Inferior parietal cortex (tissue), 1 donor: ENCODE measurements around the gene PRKCB.
"Not testable (repeated sequence)": the region's sequence is repeated elsewhere in the genome, so short reads cannot be mapped to it uniquely, and the experiment has no call there.

ENCODE experiments used
- DNase-seq: peaks from one replicate; pipeline ENCODE4 v3.0.0-alpha.2; 2016; ENCODE audit errors: extremely low spot score

Gene PRKCB

DNA sequence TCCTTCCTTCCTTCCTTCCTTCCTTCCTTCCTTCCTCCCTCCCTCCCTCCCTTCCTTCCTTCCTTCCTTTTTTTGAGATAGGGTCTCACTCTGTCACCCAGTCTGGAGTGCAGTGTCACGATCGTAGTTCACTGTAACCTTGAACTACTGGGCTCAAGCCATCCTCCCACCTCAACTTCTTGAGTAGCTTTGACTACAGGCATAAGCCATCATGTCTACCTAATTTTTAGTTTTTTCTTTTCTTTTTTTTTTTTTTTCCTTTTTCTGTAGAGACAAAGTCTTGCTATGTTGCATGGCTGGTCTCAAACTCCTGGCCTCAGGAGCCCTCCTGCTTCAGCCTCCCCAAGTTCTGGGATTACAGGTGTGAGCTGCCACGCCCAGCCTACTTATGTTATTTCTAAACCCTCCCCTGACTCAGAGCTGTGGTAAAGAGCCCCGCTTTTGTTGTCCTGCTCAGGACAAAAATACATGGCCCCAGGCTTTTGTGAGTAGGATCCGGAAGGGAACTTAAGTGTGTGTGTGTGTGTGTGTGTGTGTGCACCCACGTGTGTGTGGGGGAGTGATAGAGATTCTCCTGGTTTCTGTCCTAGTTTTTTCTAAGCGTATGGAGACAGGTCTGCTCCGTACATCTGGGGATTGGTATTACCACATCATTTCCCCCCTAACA is 67.1 kb downstream of the PRKCB start:
- DNase-seq = no peak

DNA sequence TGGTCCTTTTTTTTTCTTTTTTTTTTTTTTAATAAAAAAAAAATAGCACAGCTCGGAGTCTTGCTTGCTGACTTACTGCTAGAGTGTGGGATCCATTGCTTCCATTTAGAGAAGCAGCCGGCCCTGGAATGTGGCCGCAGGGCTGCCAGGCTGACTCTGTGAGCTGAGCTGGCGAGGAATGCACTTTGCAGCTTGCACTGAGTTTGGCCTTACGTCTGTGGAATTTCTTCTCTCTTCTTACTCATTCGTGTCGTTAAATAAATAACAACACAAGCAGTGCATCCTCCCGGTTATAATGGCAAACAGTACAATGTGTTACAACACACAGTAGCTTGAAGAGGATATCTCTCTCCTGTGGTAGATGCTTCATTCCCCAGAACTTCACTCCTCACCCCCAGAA is 69.2 kb downstream of the PRKCB start:
- DNase-seq = no peak

DNA sequence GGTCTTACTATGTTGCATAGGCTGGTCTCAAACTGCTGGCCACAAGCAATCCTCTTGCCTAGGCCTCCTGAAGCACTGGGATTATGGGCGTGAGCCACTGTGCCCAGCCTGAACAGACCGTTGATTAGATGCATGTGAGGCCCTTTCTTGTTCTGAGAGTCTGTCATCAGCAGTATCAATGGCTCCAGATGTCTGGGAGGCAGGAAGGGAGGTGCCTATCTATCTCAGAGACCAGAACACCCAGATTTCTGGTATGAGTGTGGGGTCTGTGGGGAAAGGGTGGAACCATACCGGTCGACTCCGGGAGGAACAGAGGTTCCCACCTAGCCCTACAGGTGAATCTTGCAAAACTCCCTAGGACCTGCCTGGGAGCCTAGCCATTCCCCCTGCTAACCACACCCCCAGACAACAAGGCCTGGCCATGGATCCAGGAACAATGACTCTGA is 71.7 kb downstream of the PRKCB start:
- DNase-seq = no peak

DNA sequence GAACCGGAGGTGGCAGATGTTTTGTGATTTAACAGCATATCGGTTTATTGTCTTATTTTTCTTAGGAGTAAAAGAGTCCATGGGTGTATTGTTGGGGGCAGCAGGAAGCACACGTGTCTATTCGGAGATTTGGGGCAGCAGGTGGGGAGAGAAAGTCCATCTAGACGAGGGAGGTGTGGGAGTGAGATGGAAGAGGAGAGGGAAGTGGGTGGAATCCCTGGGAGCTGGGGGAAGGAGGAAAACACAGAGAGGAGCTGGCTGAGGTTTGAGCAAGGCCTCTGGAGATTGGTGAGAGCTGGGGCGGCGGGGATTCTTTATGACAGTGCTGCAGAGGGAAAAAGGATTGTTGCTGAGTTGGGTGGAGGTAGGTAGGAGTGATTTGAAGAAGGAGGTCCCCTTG is 72.1 kb downstream of the PRKCB start:
- DNase-seq = no peak

DNA sequence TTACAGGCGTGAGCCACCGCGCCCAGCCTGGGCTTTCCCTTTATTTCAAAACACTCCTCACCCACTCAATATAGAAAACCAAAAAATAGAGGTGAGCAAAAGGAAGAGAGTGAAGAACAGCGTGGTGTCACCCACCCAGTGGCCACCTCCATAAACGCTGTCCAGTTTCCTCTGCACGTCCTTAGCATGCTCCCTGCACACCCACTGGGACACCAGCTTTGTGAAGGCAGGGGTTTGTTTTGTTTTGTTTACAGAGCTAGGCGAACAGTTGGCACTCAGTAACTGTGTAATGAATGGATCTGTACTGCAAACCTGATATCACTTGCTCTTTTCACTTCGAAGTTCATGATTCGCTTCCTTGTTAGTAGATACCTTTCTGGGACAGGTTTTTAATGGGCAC is 73.0 kb downstream of the PRKCB start:
- no peak for DNase-seq

DNA sequence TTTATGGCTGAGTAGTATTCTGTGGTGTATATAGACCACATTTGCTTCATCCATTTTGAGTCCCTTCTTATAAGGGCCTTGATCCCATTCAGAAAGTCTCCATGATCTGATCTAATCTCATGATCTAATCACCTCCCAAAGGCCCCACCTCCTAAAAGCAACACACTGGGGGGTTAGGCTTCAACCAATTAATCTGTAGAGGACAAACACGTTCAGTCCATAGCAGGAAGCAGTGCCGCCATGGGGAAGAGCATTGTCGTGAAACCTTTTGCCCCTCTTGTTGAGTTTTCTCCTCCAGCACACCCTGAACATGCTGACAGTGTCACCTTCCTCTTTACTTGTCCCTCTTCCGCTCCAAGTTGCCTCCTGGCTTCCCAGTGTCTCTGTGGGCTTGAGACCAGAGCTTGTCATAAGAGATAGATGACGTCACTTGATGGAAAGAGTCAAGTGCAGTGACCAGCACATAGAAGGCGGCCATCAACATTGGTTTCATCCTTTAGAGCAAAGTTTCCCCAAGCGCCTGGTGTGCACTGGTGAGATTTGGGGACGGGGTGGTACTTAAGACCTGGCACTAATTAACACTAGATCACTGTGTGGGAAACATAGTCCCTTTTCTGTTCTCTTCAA is 74.1 kb downstream of the PRKCB start:
- DNase-seq = no peak

DNA sequence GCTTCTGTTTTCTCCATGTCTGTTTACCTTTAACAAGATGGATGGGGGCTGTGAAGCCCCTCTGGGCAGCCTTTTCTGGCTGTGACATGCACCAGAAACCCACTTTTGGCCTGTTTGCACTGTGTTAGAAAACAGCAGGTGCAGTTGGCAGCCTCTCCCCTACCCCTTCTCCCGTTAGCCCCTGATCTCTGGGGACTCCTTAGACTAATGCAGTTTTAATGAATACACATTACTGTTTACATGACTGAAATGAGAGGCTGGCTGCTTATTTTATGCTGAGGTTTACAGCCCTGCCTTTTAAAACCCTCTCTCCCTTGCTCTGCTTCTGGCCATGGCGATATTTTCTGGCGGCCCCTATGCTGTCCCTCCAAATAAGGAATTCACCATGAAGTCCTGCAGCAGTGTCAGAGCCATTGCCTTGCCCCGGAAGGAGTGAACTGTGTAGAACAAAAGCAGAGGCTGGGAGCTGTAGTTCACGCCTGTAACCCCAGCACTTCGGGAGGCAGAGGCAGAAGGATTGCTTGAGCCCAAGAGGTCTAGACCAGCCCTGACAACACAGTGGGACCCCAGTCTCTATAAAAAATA is 79.3 kb downstream of the PRKCB start:
- DNase-seq = no peak

DNA sequence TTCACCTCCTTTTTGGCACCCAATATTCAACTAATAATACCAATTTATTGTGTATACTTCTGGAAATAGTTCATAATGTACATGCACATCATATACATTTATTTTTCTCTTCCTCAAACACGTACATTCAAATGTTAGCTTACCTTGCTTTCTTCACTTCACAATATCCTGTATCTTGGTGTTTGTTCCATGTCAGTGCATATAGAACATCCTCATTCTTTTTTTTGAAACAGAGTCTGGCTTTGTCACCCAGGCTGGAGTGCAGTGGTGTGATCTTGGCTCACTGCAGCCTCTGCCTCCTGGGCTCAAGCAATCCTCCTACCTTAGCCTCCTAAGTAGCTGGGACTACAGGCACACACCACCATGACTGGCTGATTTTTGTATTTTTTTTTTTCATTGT is 80.8 kb downstream of the PRKCB start:
- not testable (repeated sequence) for DNase-seq

DNA sequence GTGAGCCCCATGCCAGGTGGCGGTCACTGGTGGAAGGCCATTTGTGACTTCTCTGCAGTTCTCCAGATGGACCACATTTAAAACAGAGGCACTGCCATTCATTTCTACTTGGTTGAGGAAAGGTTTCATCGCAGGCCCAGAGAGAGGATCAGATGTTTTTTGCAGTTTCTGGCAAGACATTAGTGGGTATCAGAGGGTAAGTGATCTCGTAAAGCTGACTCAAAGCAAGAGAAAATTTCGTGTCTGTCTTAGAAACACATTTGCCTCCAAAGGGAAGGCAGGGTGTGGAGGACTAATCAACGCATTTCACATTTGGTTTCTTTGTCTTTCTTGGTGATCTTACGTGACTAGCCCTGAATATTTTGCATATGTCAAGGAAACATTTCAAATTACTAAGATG is 81.8 kb downstream of the PRKCB start:
- no peak for DNase-seq

DNA sequence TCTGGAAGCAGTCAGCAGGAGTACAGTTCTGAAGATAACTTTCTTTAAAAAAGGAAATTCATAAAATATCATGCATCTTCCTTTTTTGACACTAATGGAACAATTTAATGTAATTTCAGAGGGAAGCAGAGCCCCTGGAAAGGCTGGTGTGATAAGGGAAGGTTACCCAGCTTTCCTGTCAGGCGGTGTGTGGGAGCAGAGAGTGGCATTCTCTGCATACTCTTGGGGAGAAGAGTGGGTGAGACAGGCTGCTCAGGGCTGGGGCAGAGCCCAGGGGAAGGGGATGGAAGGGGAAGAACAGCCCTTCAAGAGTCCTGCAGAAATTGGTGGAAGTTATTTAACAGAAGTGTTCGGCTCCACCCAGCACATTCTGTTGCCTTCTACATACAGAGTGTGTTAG is 84.7 kb downstream of the PRKCB start:
- no peak for DNase-seq

DNA sequence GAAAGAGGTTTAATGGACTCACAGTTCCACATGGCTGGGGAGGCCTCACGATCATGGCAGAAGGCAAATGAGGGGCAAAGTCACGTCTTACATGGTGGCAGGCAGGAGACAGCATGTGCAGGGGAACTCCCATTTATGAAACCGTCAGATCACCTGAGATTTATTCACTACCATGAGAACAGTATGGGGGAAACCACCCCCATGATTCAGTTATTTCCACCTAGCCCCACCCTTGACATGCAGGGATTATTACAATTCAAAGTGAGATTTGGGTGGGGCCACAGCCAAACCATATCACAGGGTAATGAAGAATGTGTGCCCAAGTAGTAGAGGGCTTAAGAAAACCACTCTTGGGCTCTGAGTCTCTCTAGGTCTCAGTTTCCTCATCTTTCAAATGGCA is 85.1 kb downstream of the PRKCB start:
- no peak for DNase-seq

DNA sequence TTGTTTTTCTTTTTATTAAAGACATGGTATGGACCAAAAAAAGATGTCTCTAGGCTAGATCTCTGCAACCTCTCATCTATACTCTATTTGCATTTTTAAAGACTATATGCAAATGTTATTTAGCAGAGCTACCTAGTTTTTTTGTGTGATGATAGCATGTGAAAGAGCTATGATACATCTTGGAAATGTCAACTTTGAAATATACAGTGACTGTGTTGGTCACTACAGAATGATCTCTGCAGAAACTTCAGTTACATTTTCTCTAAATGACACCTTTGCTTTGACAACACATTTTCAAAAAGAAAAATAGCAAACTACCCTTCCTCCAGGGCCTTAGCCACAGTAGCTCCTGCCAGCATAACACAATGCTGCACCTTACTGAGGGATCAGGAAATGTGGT is 86.6 kb downstream of the PRKCB start:
- no peak for DNase-seq

DNA sequence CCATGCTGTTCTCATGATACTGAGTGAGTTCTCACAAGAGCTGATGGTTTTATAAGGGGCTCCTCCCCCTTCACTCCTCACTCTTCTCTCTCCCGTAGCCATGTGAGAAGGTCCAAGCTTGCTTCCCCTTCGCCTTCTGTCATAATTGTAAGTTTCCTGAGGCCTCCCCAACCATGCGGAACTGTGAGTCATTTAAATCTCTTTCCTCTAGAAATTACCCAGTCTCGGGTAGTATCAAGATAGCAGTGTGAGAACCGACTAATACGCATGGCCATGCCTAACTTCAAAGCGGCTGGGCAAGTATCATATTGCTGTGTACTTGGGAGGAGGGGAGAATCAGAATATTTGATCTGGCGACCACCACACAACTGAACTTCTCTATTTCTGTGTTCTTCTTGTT is 88.3 kb downstream of the PRKCB start:
- DNase-seq = no peak

DNA sequence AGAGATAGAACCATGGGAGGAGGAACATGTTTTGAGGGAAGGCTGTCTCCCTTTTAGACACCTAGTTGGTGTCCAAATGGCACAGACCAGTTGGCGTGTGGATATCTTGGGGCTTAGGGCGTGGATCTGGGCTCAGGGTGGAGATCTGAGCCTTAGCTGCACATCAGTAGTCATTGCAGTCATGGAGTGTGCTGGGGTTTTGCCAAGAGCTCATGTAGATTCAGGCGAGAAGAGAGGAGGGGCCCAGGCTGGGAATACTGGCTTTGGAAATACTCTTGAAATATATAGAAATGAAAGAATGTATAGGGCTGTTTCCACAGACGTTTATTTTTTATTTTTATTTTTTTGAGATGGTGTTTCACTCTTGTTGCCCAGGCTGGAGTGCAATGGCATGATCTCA is 92.0 kb downstream of the PRKCB start:
- DNase-seq = no peak

DNA sequence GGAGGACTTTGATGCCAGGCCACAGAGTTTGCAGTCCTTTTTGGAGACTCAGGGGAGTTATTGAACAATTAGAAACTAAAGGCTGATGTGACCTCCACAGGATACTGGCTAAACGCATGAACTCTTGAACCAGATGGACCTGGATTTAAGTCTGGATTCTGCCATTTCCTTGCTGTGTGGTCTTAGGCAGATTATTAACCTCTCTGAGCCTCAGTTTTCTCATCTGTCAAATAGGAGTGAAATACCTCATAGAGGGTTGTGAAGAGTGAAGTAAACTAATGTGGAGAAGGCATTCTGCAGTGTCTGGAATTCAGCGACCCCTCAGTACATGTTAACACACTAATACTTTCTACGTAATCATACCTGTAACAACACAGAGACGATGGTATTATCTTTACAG is 93.5 kb downstream of the PRKCB start:
- no peak for DNase-seq

DNA sequence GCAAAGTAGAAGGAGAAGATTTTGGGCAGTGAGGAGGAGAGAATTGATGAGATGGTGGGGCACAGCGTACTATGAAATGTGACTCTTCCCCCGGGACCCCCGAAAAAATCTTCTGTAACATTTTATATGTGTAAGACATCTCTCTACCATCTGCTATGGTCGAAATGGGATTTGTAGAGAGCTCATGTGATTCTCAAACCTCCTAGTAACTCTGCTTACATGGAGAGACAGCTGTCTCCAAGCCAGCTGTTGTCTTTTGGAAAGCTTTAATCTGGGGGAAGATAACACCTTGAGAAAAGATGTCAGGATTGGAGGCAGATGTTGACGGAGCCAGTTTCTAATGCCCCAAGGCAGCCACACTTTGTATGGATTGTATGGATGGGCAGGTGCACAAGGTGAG is 94.1 kb downstream of the PRKCB start:
- DNase-seq = no peak

DNA sequence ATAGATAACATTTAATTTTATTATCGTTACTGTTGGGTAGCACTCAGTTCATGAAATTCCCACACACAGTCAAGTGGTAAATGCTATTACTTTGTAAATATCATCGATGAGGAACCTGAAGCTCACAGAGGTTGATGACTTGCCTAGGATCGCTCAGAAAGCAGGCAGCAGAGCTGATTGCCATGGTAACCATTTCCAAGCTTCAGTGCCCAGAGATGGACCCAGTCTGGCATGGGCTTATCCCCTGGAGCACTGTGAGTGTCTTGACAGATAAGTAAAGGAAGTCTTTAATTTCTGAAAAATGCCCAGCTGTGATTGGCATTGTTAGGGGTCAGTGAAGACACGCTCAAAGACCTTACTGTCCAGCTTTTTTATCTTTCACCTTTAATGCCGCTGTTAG is 95.0 kb downstream of the PRKCB start:
- DNase-seq = no peak

DNA sequence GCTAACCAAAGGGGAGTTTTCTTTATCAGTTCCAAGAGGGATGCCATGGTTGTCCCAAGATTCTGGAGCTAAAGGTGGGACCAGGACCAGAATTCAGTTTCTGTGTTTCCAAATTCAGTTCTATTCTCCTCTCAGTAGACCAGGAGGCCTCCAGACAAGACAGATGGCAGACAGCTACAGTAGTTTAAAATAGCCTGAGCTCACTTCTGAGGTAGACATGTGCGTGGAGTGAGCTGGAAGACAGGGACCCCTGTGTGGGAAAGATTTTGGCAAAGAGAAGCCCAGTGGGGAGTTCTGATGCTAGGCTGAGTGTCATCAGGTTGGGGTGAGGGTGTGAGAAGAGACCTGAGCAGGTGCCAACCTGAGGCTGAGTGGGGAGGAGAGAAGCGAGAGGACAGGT is 95.4 kb downstream of the PRKCB start:
- DNase-seq = no peak

DNA sequence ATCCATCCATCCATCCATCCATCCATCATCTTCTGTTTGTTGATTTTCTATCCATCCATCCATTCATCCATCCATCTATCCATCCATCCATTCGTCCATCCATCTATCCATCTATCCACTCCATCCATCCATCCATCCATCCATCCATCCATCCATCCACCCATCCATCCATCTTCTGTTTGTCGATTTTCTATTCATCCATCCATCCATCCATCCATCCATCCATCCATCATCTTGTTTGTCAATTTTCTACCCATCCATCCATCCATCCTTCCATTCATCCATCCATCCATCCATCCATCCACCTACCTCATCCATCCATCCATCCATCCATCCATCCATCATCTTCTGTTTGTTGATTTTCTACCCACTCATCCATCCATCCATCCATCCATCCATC is 97.9 kb downstream of the PRKCB start:
- DNase-seq = not testable (repeated sequence)

DNA sequence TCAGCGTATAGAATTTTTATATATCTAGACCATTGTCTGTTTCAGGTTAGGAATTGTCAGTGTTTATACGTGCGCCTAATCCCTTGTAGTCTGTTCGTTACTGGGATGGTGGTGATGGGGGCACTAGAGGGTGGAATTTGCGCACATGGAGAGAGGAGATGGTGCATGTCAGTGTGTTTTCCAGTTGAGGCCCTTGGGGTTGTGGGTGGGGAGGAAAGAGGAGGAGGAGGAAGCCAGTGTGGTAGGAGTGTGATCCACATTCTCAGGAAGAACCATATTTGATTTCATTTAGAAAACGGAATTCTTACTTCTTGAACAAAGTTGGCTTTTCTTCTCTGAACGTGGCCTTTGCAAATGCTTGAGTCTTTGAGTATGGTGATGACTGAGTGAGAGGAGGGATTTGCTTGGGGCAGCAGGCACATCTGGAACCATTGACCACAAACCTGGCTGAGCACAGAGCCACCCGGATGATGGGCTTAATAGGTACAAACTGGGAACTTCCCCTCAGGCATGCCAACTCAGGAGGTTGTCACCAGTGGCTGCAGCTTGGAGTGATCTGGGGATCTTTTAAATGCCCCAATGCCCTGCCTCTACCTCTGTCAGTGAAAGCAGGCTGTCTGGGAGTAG is 98.9 kb downstream of the PRKCB start:
- DNase-seq = no peak

DNA sequence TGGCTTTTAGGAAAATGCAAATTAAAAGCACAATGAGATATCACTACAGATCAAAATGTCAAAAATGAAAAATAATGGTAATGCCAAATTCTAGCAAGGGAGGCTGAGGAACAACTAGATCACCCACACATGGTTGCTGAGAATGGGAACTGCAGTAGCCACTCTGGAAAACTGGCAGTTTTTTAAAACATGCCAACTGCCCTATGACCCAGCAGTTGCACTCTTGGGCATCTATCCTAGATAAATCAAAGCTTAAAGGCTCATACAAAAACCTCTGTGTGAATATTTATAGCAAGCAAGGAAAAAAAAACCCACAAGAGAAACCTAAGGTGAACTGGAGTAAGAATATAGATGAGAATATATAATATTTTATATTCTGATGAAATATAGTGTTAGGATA is 104.3 kb downstream of the PRKCB start:
- no peak for DNase-seq

DNA sequence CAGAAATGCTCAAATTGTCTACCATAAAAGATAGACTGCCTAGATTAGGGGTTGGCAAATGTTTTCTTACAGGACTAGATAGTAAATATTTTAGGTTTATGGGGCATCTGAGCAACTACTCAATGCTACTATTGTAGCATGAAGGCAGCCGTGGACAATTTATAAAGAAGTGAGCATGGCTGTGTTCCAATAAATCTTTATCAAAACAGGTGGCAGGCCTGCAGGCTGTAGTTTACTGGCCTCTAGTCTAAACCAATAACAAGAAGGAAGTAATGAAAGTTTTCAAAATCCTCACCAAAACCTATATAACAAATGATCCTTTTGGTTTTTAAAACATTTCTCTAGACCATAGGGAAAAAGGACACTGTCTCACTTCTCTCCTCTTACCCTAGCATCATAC is 105.2 kb downstream of the PRKCB start:
- DNase-seq = no peak

DNA sequence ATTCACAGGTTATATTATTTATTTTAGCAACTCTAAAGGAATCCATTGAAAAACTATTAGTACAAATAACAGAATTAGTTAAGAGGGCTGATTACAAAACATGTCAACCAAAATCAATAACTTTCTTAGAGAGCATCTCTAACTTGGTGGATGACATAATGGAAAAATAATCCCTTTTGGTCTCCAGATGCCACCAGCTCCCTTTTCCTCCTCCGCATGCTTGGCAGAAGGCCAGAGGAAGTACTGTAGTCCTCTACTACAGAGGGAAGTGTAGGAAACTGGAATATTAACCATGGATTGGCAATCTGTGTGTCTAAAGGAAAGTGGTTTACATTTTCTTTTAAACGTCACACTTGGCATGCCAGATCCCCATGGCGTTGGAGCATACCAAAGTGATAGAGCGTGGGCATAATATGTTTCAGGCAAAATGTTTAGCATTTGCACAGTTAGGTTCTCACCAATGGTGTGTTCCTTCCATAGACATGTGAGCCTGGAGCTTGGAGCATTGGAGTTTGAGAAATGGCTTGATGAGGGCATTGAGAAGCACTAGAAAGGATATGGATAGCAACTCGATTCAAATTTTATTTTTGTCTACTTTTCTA is 106.3 kb downstream of the PRKCB start:
- DNase-seq = no peak
